ENCODE results near the gene CD207. TPM values are rescaled to one million over a fixed set of nuclear protein-coding genes. Genes with fewer than 3 reads are reported as not detected.

CD207 gene
- total and polyA plus RNA-seq, 2 of the 8 experiments (the other 6 are each of a cell fraction or from before 2014, with no cell fraction given), result not detected

- H2AFZ ChIP-seq (ENCODE audit: low read length), result no peak overlapping the region
- H4K91ac ChIP-seq (replicated peaks; ENCODE audit: insufficient read length, low read length), result no peak overlapping the region
- H4K20me1 ChIP-seq (replicated peaks in 1 of 2; ENCODE audit: control insufficient read depth in 1 of 2, insufficient read depth in 2 of 2, low read length in 2 of 2), result no peaks in the 10 kb centered on the region
- H3K14ac ChIP-seq (ENCODE audit: insufficient read length), result no peak overlapping the region
- no peaks in the 10 kb centered on the region for H3K9me3 ChIP-seq (ENCODE audit: insufficient read depth in 2 of 2, low read depth in 1 of 2, low read length in 1 of 2)
- H2BK20ac ChIP-seq (ENCODE audit: low read length), result no peak overlapping the region
- no peak overlapping the region for H2AK5ac ChIP-seq (ENCODE audit: low read depth, low read length)
- no peaks in the 10 kb centered on the region; a peak in 1 of 7 replicates for H3K4me1 ChIP-seq (replicated peaks in 1 of 4; ENCODE audit: control insufficient read depth in 3 of 4, insufficient read depth in 4 of 4, low read length in 3 of 4)
- DNase-seq (ENCODE audit: low read depth in 1 of 2, low spot score in 2 of 2), result no peak
- H3K79me1 ChIP-seq (ENCODE audit: low read depth, low read length), result no peaks in the 10 kb centered on the region
- H2BK5ac ChIP-seq (ENCODE audit: low read depth, low read length), result no peak overlapping the region
- no peak overlapping the region for H3K23ac ChIP-seq (ENCODE audit: insufficient read length)
- no peak for FAIRE-seq
- H3K56ac ChIP-seq (replicated peaks; ENCODE audit: insufficient read length, low read depth, low read length), result no peak overlapping the region
- no peaks in the 10 kb centered on the region for H3K79me2 ChIP-seq (ENCODE audit: control insufficient read depth in 1 of 2, insufficient read depth in 2 of 2, low read length in 2 of 2)
- H2BK120ac ChIP-seq (replicated peaks; ENCODE audit: low read depth, low read length), result no peak overlapping the region
- no peak overlapping the region for H3K4me2 ChIP-seq (ENCODE audit: insufficient read depth in 1 of 2, low read depth in 2 of 2, low read length in 2 of 2)
- no peak overlapping the region for H3K27ac ChIP-seq (ENCODE audit: low read depth, low read length)
- no peak overlapping the region for H3K4me3 ChIP-seq (ENCODE audit: extremely low read depth in 1 of 4, insufficient read depth in 2 of 4, low read depth in 3 of 4, low read length in 4 of 4)
- H3K36me3 ChIP-seq (ENCODE audit: control insufficient read depth in 2 of 4, insufficient read depth in 4 of 4, low read length in 3 of 4), result no peaks in the 10 kb centered on the region
- H3K23me2 ChIP-seq (ENCODE audit: low read depth, low read length), result no peaks in the 10 kb centered on the region
- ChIA-PET POLR2A (ENCODE audit: partially characterized antibody) (no interaction called here), CTCF (ENCODE audit: partially characterized antibody) (interaction anchor here (0.7 to 1.3 kb wide), 6 partner anchors 16 to 122 kb away, joined by 3 to 4 read pairs (median 3); no protein-coding TSS in a partner anchor)
- no peak overlapping the region for H3K4ac ChIP-seq (replicated peaks; ENCODE audit: insufficient read length, low read depth, low read length)
- H3K27me3 ChIP-seq (replicated peaks in 1 of 4; ENCODE audit: control insufficient read depth in 3 of 4, extremely low read depth in 1 of 4, insufficient read depth in 3 of 4, low read length in 3 of 4), result peaks cover 0 to 3% (median 0%) of the 10 kb centered on the region in 4 experiments; a peak in 2 of 7 replicates
- no peak overlapping the region for H2BK12ac ChIP-seq (ENCODE audit: low read depth, low read length)
- no peak overlapping the region for H2BK15ac ChIP-seq (ENCODE audit: low read length)
- no peak overlapping the region for H4K8ac ChIP-seq (ENCODE audit: extremely low read depth, insufficient read depth, low read length)
- H3K18ac ChIP-seq (ENCODE audit: extremely low read depth, low read length), result no peak overlapping the region
- WGBS, 2 experiments (ENCODE audit: extremely low coverage in 1 of 2, insufficient coverage in 1 of 2, insufficient read length in 1 of 2, insufficient replicate concordance in 2 of 2, low coverage in 1 of 2, low lambda C conversion rate in 2 of 2, missing lambda C conversion rate in 1 of 2), result 85% methylated on average over 5 of the region's 5 CpGs; no CpG with 5 or more reads in 1 of the 2 experiments
- H3K9ac ChIP-seq (replicated peaks in 1 of 4; ENCODE audit: extremely low read depth in 1 of 4, low read depth in 3 of 4, low read length in 3 of 4), result no peak overlapping the region
- H4K5ac ChIP-seq (ENCODE audit: insufficient read length, low read depth, low read length), result no peak overlapping the region
- no peak for TF ChIP-seq SAP30 (IDR thresholded peaks at IDR 0.05; ENCODE audit: insufficient read depth, insufficient replicate concordance, low read length)
- TF ChIP-seq RFX5 (IDR thresholded peaks at IDR 0.05; ENCODE audit: borderline replicate concordance, low read depth, low read length), result no peak
- TF ChIP-seq HDAC2 (IDR thresholded peaks at IDR 0.05; ENCODE audit: borderline replicate concordance in 1 of 2, low read depth in 2 of 2, low read length in 2 of 2), result no peak
- no peak for TF ChIP-seq SIRT6 (IDR thresholded peaks at IDR 0.05; ENCODE audit: low read length)
- TF ChIP-seq TBP (IDR thresholded peaks at IDR 0.05; ENCODE audit: low read depth, low read length), result no peak
- TF ChIP-seq SP2 (IDR thresholded peaks at IDR 0.05; ENCODE audit: low read length), result no peak
- TF ChIP-seq JUN (IDR thresholded peaks at IDR 0.05; ENCODE audit: low read depth, low read length), result no peak
- TF ChIP-seq KDM4A (IDR thresholded peaks at IDR 0.05; ENCODE audit: low read depth, low read length, severe bottlenecking), result no peak
- no peak for TF ChIP-seq EP300 (IDR thresholded peaks at IDR 0.05; ENCODE audit: borderline replicate concordance in 1 of 2, low read depth in 2 of 2, low read length in 2 of 2)
- TF ChIP-seq SIX5 (IDR thresholded peaks at IDR 0.05; ENCODE audit: low read depth, low read length), result no peak
- TF ChIP-seq NRF1 (IDR thresholded peaks at IDR 0.05; ENCODE audit: low read depth, low read length), result no peak
- TF ChIP-seq TAF1 (IDR thresholded peaks at IDR 0.05; ENCODE audit: low read depth, low read length), result no peak
- no peak for TF ChIP-seq POU5F1 (IDR thresholded peaks at IDR 0.05; ENCODE audit: low read depth, low read length)
- TF ChIP-seq USF2 (IDR thresholded peaks at IDR 0.05; ENCODE audit: low read length), result no peak
Observed at GRCh38 chr2:70816726-70817125, 18.9 kb downstream of the CD207 start.

Measured in H1 (cell line).